ENCODE measurements around the gene STRADB.
A peak's percentile ranks its signal among the peaks of the same experiment; 100 is the strongest.

STRADB gene

DNA sequence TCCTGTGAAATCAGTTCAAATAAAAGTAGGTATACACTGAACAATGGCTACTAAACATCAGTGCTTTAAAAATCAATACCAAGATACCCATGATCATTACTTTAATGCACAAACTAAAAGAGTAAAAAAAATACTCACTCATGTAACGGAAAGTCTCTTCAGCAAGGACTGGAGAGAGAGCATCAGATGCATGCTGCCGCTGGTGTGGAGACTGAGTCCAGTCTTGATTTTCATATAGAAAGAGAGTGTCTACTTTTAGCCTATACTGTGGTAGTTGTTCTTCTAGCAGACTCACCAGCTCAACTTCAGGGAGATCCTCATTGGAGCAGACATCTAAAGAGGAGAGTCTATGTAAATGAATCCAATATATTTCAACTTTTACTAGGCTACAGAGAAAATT lies 44.3 kb upstream of the STRADB start:
- peak overlapping the region; percentile 88 for H3K27ac ChIP-seq
- TF ChIP-seq, protein P1, sequence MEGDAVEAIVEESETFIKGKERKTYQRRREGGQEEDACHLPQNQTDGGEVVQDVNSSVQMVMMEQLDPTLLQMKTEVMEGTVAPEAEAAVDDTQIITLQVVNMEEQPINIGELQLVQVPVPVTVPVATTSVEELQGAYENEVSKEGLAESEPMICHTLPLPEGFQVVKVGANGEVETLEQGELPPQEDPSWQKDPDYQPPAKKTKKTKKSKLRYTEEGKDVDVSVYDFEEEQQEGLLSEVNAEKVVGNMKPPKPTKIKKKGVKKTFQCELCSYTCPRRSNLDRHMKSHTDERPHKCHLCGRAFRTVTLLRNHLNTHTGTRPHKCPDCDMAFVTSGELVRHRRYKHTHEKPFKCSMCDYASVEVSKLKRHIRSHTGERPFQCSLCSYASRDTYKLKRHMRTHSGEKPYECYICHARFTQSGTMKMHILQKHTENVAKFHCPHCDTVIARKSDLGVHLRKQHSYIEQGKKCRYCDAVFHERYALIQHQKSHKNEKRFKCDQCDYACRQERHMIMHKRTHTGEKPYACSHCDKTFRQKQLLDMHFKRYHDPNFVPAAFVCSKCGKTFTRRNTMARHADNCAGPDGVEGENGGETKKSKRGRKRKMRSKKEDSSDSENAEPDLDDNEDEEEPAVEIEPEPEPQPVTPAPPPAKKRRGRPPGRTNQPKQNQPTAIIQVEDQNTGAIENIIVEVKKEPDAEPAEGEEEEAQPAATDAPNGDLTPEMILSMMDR (conservative IDR thresholded peaks at IDR 0.05) = no peak

DNA sequence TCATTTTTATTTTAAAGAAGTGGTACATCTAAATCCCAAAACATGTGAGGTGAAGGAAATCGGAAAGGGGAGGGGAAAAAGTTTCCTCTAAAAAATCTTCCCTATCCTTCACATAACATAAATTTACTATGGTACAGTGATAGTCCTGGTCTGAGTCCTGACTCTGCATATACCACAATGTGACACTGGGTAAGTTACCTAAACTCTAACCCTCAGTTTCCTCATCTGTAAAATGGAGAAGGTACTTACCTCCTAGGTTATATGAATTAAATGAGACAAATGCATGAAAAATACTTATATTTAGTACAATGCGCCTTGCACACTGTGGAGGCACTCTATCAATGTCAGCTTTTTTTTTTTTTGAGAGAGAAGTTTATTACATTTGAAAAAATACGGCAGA lies 42.6 kb upstream of the STRADB start:
- TF ChIP-seq, protein P1 (conservative IDR thresholded peaks at IDR 0.05) = no peak
- H3K27ac ChIP-seq = no peak overlapping the region

DNA sequence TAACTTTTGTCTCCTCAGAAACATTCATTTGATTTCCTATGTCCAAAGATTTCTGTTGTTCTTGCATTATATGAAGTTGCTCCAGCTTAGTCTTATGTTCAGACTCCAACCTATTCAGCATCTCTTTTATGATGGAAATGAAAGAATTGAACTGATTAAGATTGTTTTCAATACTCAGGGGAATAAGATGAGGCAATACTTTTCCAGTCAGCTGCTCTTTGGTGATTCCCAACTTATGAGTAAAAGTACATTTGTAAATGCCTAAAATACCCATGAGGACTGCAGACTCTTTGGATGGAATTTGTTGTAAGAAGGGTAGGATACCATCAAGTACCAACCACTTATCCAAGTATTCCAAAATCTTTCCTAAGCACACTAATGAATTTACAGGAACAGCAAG lies 40.1 kb upstream of the STRADB start:
- TF ChIP-seq, protein P1 (conservative IDR thresholded peaks at IDR 0.05) = no peak
- no peak overlapping the region for H3K27ac ChIP-seq

DNA sequence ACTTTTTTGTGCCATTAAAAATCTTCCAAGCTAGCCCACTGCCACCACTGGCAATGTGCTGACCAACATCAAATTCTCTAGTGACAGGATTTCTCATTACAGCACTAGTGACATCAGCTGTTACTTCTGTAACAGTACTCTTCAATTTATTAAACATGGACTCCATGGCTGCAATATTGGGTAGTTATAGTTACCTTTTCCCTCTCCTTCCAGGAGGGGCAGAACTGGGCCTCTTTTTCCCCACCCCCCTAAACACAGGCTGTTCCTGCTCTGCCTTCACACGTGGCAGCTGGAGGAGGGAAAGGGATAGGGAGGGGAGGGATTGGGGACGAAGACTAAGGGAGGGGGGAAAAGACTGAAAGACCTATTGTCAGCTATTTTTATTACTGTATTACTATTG lies 38.4 kb upstream of the STRADB start:
- H3K27ac ChIP-seq = no peak overlapping the region; the same call in 1 of the 2 replicates
- TF ChIP-seq, protein P1 (conservative IDR thresholded peaks at IDR 0.05) = no peak

DNA sequence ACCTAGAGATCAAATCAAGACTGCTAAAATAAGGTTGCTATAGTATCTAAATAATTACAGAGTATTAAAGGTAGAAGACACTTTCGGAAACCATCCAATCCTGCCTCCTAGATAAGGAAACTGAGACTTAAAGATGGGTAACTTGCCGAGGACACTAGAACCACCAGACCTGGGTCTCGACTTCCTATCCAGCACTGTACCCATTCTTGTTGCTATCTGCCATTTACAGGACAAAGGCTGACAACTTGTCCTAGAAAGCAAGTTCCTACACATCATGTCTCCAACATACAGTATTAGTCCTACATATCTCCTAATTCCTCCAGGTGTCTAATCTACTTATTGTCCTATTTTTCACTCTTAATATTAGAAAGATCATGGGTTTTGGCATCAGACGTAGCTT lies 38.0 kb upstream of the STRADB start:
- peak overlapping the region; percentile 45 for H3K27ac ChIP-seq

DNA sequence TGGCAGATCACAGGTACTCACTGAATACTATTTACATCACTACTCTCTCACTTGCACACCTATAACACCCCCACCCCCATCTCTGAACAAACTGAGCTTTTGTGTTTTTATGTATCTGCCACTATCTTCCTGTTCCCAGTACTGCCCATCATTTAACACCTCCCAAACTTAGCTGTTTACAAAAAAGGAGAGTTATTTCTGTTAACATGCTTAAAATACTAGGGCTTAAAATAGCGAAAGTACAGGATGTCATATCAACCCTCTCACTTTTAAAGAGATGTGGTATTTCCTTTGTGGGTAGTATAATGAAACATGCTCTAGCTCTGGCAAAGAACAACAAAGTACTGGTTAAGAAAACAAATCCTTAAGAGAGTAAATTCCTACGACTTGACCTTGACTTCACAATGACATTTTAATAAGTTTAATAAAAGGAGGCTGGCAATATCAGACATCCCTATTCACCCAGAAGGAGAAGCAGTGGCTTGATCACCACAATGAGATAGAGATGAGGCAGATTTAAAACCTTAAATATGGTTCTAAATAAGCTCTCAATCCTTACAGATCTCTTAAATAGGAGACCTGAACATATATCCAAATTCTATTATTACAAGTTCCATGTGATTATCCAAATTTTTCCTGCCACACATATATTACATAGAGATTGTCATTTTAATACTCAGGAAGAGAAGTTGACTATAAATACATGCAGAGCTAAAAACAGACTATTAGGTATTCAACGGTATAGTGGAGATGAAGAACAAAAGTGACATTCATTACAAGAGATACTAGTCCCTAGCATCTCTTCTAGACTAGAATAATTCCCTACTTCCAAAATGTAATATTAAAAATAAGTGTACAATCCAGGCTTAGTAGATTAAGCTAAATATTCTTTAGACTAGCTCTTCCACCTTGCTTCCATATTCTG lies 37.2 kb upstream of the STRADB start:
- TF ChIP-seq, protein P1 (conservative IDR thresholded peaks at IDR 0.05) = no peak
- peak overlapping the region; percentile 45 for H3K27ac ChIP-seq

More for the DNA sequence above, 38.0 kb upstream of the STRADB start:
- TF ChIP-seq, protein P1 (conservative IDR thresholded peaks at IDR 0.05) = no peak

DNA sequence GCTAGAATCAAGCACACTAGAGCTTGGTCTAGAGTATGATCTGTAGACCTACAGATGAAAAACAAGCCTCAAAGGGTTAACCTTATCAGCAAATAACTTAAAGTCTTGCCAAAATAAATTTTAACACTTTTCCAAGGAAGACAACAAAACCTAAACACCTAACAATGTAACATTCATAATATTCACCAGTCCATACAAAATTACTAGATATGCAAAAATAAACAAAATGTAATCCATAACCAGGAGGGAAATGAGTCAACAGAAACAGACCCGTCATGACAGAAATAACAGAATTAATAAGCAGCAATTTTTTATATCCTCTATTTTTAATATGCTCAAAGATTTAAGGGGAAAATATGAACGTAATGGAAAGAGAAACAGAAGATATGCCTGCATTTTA lies 36.4 kb upstream of the STRADB start:
- H3K27ac ChIP-seq = no peak overlapping the region
- TF ChIP-seq, protein P1 (conservative IDR thresholded peaks at IDR 0.05) = no peak
